ENCODE results near the gene SLC10A7.

Gene SLC10A7

GRCh38 chr4:146294776-146295175 lies 227.0 kb downstream of the SLC10A7 start:
- no peak for DNase-seq

GRCh38 chr4:146292508-146292907 lies 229.2 kb downstream of the SLC10A7 start:
- no peak for DNase-seq

GRCh38 chr4:146291313-146291712 lies 230.4 kb downstream of the SLC10A7 start:
- DNase-seq = no peak

- DNase-seq = no peak
Observed at GRCh38 chr4:146288193-146288592, 233.5 kb downstream of the SLC10A7 start.

GRCh38 chr4:146285037-146285436 lies 236.7 kb downstream of the SLC10A7 start:
- no peak for DNase-seq

- no peak for DNase-seq
Observed at GRCh38 chr4:146283758-146284651, 237.7 kb downstream of the SLC10A7 start.

GRCh38 chr4:146282657-146283056 lies 239.1 kb downstream of the SLC10A7 start:
- no peak for DNase-seq

- no peak for DNase-seq
Observed at GRCh38 chr4:146278986-146279385, 242.8 kb downstream of the SLC10A7 start.

- DNase-seq = no peak
Observed at GRCh38 chr4:146275370-146275769, 246.4 kb downstream of the SLC10A7 start.

GRCh38 chr4:146274774-146275173 lies 247.0 kb downstream of the SLC10A7 start:
- DNase-seq = no peak

- no peak for DNase-seq
Observed at GRCh38 chr4:146273204-146273901, 248.4 kb downstream of the SLC10A7 start.

GRCh38 chr4:146271466-146271865 lies 250.3 kb downstream of the SLC10A7 start:
- DNase-seq = no peak

GRCh38 chr4:146269228-146269653 lies 252.5 kb downstream of the SLC10A7 start:
- DNase-seq = no peak

GRCh38 chr4:146267826-146268225 lies 253.9 kb downstream of the SLC10A7 start:
- no peak for DNase-seq

GRCh38 chr4:146265950-146266490 lies 255.7 kb downstream of the SLC10A7 start:
- no peak for DNase-seq

- no peak for DNase-seq
Observed at GRCh38 chr4:146263793-146264192, 257.9 kb downstream of the SLC10A7 start.

- no peak for DNase-seq
Observed at GRCh38 chr4:146261041-146261440, 260.7 kb downstream of the SLC10A7 start.

GRCh38 chr4:146260521-146260920 lies 261.2 kb downstream of the SLC10A7 start:
- DNase-seq = no peak

- no peak for DNase-seq
Observed at GRCh38 chr4:146257511-146257910, 264.2 kb downstream of the SLC10A7 start.

- no peak for DNase-seq
Observed at GRCh38 chr4:146256328-146256727, 265.4 kb downstream of the SLC10A7 start.

GRCh38 chr4:146255874-146256273 lies 265.9 kb downstream of the SLC10A7 start:
- DNase-seq = no peak

- DNase-seq = no peak
Observed at GRCh38 chr4:146255463-146255862, 266.3 kb downstream of the SLC10A7 start.

- no peak for DNase-seq
Observed at GRCh38 chr4:146252969-146253611, 268.6 kb downstream of the SLC10A7 start.

All from NCI-H446 treated with DMSO at 0.1 percent for 48 hours (cell line).